Astrocyte (in vitro differentiated cells and primary cell): ENCODE results near the gene THRSP. TPM values are rescaled to one million over a fixed set of nuclear protein-coding genes. Genes with fewer than 3 reads are reported as not detected.
"Not testable (repeated sequence)": the region's sequence is repeated elsewhere in the genome, so short reads cannot be mapped to it uniquely, and the experiment has no call there.

Experiments used
- DNase-seq: peaks from one replicate; pipeline ENCODE4 v3.0.0-alpha.2; 2010; ENCODE audit warnings: low read depth
- FAIRE-seq: peaks from 2 replicates; lab custom pipeline; 2011; peaks lifted over from hg19 to GRCh38; lab: Jason Lieb, UNC
- H2AFZ ChIP-seq: 2 replicates; pipeline ENCODE4 v1.6.0; 2012; ENCODE audit warnings: low read depth, low read length, inconsistent platforms
- H3K27ac ChIP-seq: 2 replicates; pipeline ENCODE4 v1.5.1; 2011; ENCODE audit warnings: low read depth, low read length, inconsistent platforms
- H3K27me3 ChIP-seq: 2 replicates; pipeline ENCODE4 v1.6.0; 2011; ENCODE audit warnings: low read length, inconsistent platforms; ENCODE audit not compliant: insufficient read depth
- H3K36me3 ChIP-seq: 2 replicates; pipeline ENCODE4 v1.5.1; 2011; ENCODE audit warnings: low read length, inconsistent platforms; ENCODE audit not compliant: insufficient read depth
- H3K4me1 ChIP-seq: 2 replicates; pipeline ENCODE4 v1.5.1; 2011; ENCODE audit warnings: low read length, inconsistent platforms; ENCODE audit not compliant: insufficient read depth
- H3K4me2 ChIP-seq: 2 replicates; pipeline ENCODE4 v1.6.0; 2012; ENCODE audit warnings: low read length, inconsistent platforms
- H3K4me3 ChIP-seq: 2 replicates; pipeline ENCODE4 v1.5.1; 2011; ENCODE audit warnings: low read depth, mild to moderate bottlenecking, low read length, inconsistent platforms; ENCODE audit not compliant: insufficient read depth
- H3K79me2 ChIP-seq: 2 replicates; pipeline ENCODE4 v1.6.0; 2012; ENCODE audit warnings: mild to moderate bottlenecking, low read length, inconsistent platforms; ENCODE audit not compliant: insufficient read depth
- H3K9ac ChIP-seq: 2 replicates; pipeline ENCODE4 v1.6.0; 2012; ENCODE audit warnings: mild to moderate bottlenecking, low read length, inconsistent platforms
- H3K9me3 ChIP-seq: 2 replicates; pipeline ENCODE4 v1.5.1; 2012; ENCODE audit warnings: low read depth, mild to moderate bottlenecking, low read length, inconsistent platforms; ENCODE audit not compliant: insufficient read depth
- H4K20me1 ChIP-seq: 2 replicates; pipeline ENCODE4 v1.6.0; 2012; ENCODE audit warnings: low read length, inconsistent platforms; ENCODE audit not compliant: insufficient read depth
- H3K27ac Mint-ChIP-seq: one replicate; pipeline ENCODE4 v1.8.0; 2021; ENCODE audit warnings: mild to moderate bottlenecking, mixed read lengths; ENCODE audit not compliant: unreplicated experiment
- H3K27me3 Mint-ChIP-seq: one replicate; pipeline ENCODE4 v1.8.0; 2021; ENCODE audit warnings: low read depth, mixed read lengths; ENCODE audit not compliant: unreplicated experiment
- H3K36me3 Mint-ChIP-seq: one replicate; pipeline ENCODE4 v1.8.0; 2021; ENCODE audit warnings: low read depth, mixed read lengths; ENCODE audit not compliant: unreplicated experiment
- H3K4me1 Mint-ChIP-seq: one replicate; pipeline ENCODE4 v1.8.0; 2021; ENCODE audit warnings: low read depth, mixed read lengths; ENCODE audit not compliant: unreplicated experiment
- H3K4me3 Mint-ChIP-seq: one replicate; pipeline ENCODE4 v1.8.0; 2021; ENCODE audit warnings: mild to moderate bottlenecking, moderate library complexity, mixed read lengths; ENCODE audit not compliant: unreplicated experiment
- H3K9me3 Mint-ChIP-seq: one replicate; pipeline ENCODE4 v1.8.0; 2021; ENCODE audit warnings: mild to moderate bottlenecking, mixed read lengths; ENCODE audit not compliant: unreplicated experiment
- EZH2 ChIP-seq: IDR thresholded peaks from 2 replicates; pipeline ENCODE4 v1.6.1; 2012; ENCODE audit warnings: mild to moderate bottlenecking, low read length, inconsistent platforms; ENCODE audit not compliant: insufficient read depth
- total RNA-seq: library from RNA; stranded (reverse); gene quantifications from 2 replicates; pipeline ENCODE4 v1.2.1, GENCODE V29; 2021
- TF ChIP-seq, protein P1 (sequence below): IDR thresholded peaks from 2 replicates; pipeline ENCODE4 v1.5.1; 2011; ENCODE audit warnings: low read depth, mild to moderate bottlenecking, inconsistent platforms, low read length, moderate library complexity; ENCODE audit not compliant: insufficient read depth

Gene THRSP
- total RNA-seq, 1 donor from 2014 or later, result not detected

DNA sequence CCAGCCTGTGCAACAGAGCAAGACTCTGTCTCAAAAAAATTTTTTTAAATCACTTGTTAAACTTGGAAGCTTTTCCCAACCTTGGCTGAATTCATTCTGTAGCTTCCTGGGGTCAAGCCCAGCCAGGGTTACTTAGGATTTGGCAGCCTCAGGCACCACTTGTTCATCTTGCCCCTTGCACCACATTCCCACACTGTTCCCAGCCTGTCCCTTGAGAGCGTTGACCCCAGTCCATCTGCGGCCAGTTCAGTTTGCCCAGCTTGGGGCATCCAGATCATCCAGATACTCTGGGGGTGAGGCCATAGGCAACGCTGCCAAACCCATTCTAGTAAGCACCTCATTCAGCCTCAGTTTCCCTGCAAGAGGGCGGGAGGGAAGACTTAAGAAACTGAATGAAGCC is 8.7 kb upstream of the THRSP start:
- no peak overlapping the region for H3K4me3 Mint-ChIP-seq
- H3K27ac Mint-ChIP-seq, result no peak overlapping the region
- DNase-seq (no peak), FAIRE-seq (no peak)
- H3K27me3 Mint-ChIP-seq, result no peaks in the 10 kb centered on the region
- no peaks in the 10 kb centered on the region for H3K36me3 ChIP-seq
- peaks cover 9% of the 10 kb centered on the region for H3K4me1 ChIP-seq
- H3K27me3 ChIP-seq, result no peaks in the 10 kb centered on the region
- H3K79me2 ChIP-seq, result no peaks in the 10 kb centered on the region
- no peak overlapping the region for H3K4me2 ChIP-seq
- TF ChIP-seq EZH2, result no peak
- peaks cover 10% of the 10 kb centered on the region for H3K4me1 Mint-ChIP-seq
- H2AFZ ChIP-seq, result no peak overlapping the region
- no peak overlapping the region for H3K27ac ChIP-seq
- peaks cover 5% of the 10 kb centered on the region for H3K36me3 Mint-ChIP-seq
- no peaks in the 10 kb centered on the region for H4K20me1 ChIP-seq
- H3K4me3 ChIP-seq, result no peak overlapping the region
- no peaks in the 10 kb centered on the region for H3K9me3 Mint-ChIP-seq
- H3K9me3 ChIP-seq, result no peaks in the 10 kb centered on the region
- no peak overlapping the region for H3K9ac ChIP-seq

DNA sequence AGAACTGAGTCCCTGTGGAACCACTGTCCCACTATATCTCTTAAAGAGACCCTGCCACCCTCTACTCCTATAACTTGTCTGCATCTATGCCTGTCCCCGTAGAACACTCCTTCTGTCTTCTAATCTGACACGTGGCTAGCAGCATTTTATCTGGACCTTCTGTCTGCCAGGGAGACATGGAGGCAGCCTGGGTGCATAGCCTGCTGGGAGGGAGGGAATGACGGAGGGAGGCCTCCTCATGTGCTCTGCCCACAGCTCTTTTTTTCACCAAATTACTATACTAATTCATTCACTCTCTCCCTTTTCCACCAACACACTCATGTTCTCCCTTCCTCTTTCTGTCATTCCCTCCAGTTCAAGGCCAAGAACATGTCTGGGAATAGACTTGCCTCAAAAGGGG is 7.6 kb upstream of the THRSP start:
- no peaks in the 10 kb centered on the region for H3K36me3 ChIP-seq
- H3K9ac ChIP-seq, result no peak overlapping the region
- H3K27me3 ChIP-seq, result no peaks in the 10 kb centered on the region
- H3K27me3 Mint-ChIP-seq, result no peaks in the 10 kb centered on the region
- H3K79me2 ChIP-seq, result no peaks in the 10 kb centered on the region
- peaks cover 4% of the 10 kb centered on the region for H3K4me1 ChIP-seq
- H3K4me3 Mint-ChIP-seq, result no peak overlapping the region
- no peak overlapping the region for H3K27ac ChIP-seq
- H2AFZ ChIP-seq, result no peak overlapping the region
- H3K9me3 ChIP-seq, result no peaks in the 10 kb centered on the region
- H4K20me1 ChIP-seq, result no peaks in the 10 kb centered on the region
- H3K4me2 ChIP-seq, result no peak overlapping the region
- peaks cover 4% of the 10 kb centered on the region for H3K4me1 Mint-ChIP-seq
- no peaks in the 10 kb centered on the region for H3K9me3 Mint-ChIP-seq
- H3K36me3 Mint-ChIP-seq, result peaks cover 5% of the 10 kb centered on the region
- FAIRE-seq, result no peak
- no peak for DNase-seq
- TF ChIP-seq EZH2, result no peak
- TF ChIP-seq, protein P1, sequence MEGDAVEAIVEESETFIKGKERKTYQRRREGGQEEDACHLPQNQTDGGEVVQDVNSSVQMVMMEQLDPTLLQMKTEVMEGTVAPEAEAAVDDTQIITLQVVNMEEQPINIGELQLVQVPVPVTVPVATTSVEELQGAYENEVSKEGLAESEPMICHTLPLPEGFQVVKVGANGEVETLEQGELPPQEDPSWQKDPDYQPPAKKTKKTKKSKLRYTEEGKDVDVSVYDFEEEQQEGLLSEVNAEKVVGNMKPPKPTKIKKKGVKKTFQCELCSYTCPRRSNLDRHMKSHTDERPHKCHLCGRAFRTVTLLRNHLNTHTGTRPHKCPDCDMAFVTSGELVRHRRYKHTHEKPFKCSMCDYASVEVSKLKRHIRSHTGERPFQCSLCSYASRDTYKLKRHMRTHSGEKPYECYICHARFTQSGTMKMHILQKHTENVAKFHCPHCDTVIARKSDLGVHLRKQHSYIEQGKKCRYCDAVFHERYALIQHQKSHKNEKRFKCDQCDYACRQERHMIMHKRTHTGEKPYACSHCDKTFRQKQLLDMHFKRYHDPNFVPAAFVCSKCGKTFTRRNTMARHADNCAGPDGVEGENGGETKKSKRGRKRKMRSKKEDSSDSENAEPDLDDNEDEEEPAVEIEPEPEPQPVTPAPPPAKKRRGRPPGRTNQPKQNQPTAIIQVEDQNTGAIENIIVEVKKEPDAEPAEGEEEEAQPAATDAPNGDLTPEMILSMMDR, result no peak
- H3K4me3 ChIP-seq, result no peak overlapping the region
- H3K27ac Mint-ChIP-seq, result no peak overlapping the region

DNA sequence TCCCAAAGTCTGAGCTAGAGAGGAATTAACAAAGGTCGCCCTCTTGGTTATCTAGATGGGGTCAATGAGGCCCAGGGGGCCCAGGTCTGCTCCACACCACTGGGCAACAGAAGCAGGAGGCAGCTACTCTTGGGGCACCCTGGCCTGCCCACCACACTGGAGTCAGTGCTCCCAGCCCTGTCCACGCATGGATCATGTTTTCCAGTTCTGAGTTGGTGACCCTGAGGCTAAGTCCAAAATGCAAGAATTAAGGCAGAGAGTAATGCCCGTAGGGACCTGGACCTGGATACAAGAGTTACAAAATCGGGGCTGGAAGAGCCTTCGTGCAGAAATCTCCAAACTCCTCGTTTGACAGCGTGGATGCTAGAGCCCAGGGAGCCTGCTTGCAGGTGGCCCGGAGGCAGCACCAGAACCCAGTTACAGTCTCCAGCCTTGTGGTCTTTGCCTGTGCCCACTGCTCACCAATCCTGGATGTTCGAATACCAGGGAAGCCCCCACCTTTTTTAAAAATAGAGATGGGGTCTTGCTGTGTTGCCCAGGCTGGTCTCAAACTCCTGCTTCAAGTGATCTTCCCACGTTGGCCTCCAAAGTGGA is 6.1 kb upstream of the THRSP start:
- no peak overlapping the region for H3K4me2 ChIP-seq
- H3K9me3 ChIP-seq, result no peaks in the 10 kb centered on the region
- FAIRE-seq (no peak), DNase-seq (no peak)
- no peak overlapping the region for H2AFZ ChIP-seq
- no peak overlapping the region for H3K4me3 Mint-ChIP-seq
- H3K36me3 Mint-ChIP-seq, result peaks cover 5% of the 10 kb centered on the region
- H3K4me1 ChIP-seq, result no peaks in the 10 kb centered on the region
- H3K27me3 Mint-ChIP-seq, result no peaks in the 10 kb centered on the region
- no peaks in the 10 kb centered on the region for H4K20me1 ChIP-seq
- H3K36me3 ChIP-seq, result no peaks in the 10 kb centered on the region
- H3K79me2 ChIP-seq, result no peaks in the 10 kb centered on the region
- H3K27ac ChIP-seq, result no peak overlapping the region
- no peaks in the 10 kb centered on the region for H3K27me3 ChIP-seq
- no peak overlapping the region for H3K27ac Mint-ChIP-seq
- no peaks in the 10 kb centered on the region for H3K9me3 Mint-ChIP-seq
- no peaks in the 10 kb centered on the region for H3K4me1 Mint-ChIP-seq
- H3K4me3 ChIP-seq, result no peak overlapping the region
- H3K9ac ChIP-seq, result no peak overlapping the region
- TF ChIP-seq, protein P1, result no peak
- TF ChIP-seq EZH2, result no peak

DNA sequence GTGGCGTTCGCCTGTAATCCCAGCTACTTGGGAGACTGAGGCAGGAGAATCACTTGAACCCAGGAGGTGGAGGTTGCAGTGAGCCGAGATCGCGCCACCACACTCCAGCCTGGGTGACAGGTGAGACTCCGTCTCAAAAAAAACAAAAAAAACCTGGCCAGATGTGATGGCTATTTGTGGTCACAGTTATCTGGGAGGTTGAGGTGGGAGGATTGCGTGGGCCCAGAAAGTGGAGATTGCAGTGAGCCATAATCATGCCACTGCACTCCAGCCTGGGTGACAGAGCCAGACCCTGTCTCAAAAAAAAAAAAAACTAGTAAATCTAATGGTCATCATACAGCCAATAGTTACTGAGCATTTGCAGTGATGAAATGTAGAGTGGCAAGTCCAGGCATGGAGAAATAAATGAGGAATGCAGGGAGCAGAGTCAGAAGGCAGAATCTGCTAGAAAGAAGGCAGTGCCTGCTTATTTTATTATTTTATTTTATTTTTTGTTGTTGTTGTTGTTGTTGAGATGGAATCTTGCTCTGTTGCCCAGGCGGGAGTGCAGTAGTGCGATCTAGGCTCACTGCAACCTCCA is 3.8 kb upstream of the THRSP start:
- H3K4me3 ChIP-seq, H3K27ac Mint-ChIP-seq, H2AFZ ChIP-seq, H3K4me2 ChIP-seq, DNase-seq, H3K27me3 ChIP-seq, H3K4me3 Mint-ChIP-seq, H3K36me3 Mint-ChIP-seq, H3K4me1 ChIP-seq, H3K9me3 Mint-ChIP-seq, H3K27ac ChIP-seq, H3K9me3 ChIP-seq, FAIRE-seq, H3K4me1 Mint-ChIP-seq, H3K9ac ChIP-seq, H4K20me1 ChIP-seq, H3K79me2 ChIP-seq, H3K27me3 Mint-ChIP-seq, H3K36me3 ChIP-seq: not testable (repeated sequence)
